ENCODE measurements around the gene THUMPD3. TPM values are rescaled to one million over a fixed set of nuclear protein-coding genes. Genes with fewer than 3 reads are reported as not detected.

Gene THUMPD3
- total and polyA plus RNA-seq, 9 of the 15 experiments (the other 6 are each of a cell fraction or from before 2014, with no cell fraction given), result 58.3 to 132 (median 113) TPM

GRCh38 chr3:9352917-9353752 is 9.7 kb upstream of the THUMPD3 start (continued):
- TF ChIP-seq BRF2 (IDR thresholded peaks at IDR 0.05; ENCODE audit: borderline replicate concordance, insufficient read depth, insufficient read length) (no peak), ZNF609 (CRISPR knock-in tag; IDR thresholded peaks at IDR 0.05; ENCODE audit: borderline replicate concordance) (no peak), HLTF (IDR thresholded peaks at IDR 0.05) (no peak), KDM5B (IDR thresholded peaks at IDR 0.05; ENCODE audit: insufficient replicate concordance, low read depth, low read length) (no peak), RBBP5 (IDR thresholded peaks at IDR 0.05; ENCODE audit: borderline replicate concordance, insufficient read depth, low read length, poor library complexity, severe bottlenecking) (no peak), CHD2 (IDR thresholded peaks at IDR 0.05; ENCODE audit: low read depth, low read length) (no peak), GATA2 (CRISPR knock-in tag; IDR thresholded peaks at IDR 0.05) (no peak), CTBP1 (IDR thresholded peaks at IDR 0.05; ENCODE audit: borderline replicate concordance) (peak; percentile 22; the same call in 1 of the 2 replicates), KDM4B (IDR thresholded peaks at IDR 0.05; ENCODE audit: borderline replicate concordance in 2 of 2, low read depth in 1 of 2) (no peak), MECOM (CRISPR knock-in tag; IDR thresholded peaks at IDR 0.05) (no peak), ETV1 (tag; conservative IDR thresholded peaks at IDR 0.05; ENCODE audit: low read depth) (no peak), FOXK2 (conservative IDR thresholded peaks at IDR 0.05 in 1 of 2, IDR thresholded peaks at IDR 0.05 in 1 of 2; ENCODE audit: low read depth in 2 of 2) (no peak), SREBF1 (IDR thresholded peaks at IDR 0.05; ENCODE audit: borderline replicate concordance, low read depth, low read length) (no peak), SRSF1 (IDR thresholded peaks at IDR 0.05; ENCODE audit: low read depth, low read length) (no peak), TBP (optimal IDR thresholded peaks at IDR 0.05; ENCODE audit: low read depth, low read length) (peak; percentile 17), ZNF134 (CRISPR knock-in tag; conservative IDR thresholded peaks at IDR 0.05) (no peak), PHB (CRISPR knock-in tag; IDR thresholded peaks at IDR 0.05) (no peak), POLR2AphosphoS2 (IDR thresholded peaks at IDR 0.05; ENCODE audit: low read length) (no peak)
- TF ChIP-seq, protein P1, sequence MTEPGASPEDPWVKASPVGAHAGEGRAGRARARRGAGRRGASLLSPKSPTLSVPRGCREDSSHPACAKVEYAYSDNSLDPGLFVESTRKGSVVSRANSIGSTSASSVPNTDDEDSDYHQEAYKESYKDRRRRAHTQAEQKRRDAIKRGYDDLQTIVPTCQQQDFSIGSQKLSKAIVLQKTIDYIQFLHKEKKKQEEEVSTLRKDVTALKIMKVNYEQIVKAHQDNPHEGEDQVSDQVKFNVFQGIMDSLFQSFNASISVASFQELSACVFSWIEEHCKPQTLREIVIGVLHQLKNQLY (CRISPR knock-in tag; conservative IDR thresholded peaks at IDR 0.05), result no peak
- TF ChIP-seq, protein P2, sequence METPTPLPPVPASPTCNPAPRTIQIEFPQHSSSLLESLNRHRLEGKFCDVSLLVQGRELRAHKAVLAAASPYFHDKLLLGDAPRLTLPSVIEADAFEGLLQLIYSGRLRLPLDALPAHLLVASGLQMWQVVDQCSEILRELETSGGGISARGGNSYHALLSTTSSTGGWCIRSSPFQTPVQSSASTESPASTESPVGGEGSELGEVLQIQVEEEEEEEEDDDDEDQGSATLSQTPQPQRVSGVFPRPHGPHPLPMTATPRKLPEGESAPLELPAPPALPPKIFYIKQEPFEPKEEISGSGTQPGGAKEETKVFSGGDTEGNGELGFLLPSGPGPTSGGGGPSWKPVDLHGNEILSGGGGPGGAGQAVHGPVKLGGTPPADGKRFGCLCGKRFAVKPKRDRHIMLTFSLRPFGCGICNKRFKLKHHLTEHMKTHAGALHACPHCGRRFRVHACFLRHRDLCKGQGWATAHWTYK (CRISPR knock-in tag; IDR thresholded peaks at IDR 0.05), result no peak
